Measurements from ENCODE around the gene PRRC2B. TPM values are rescaled to one million over a fixed set of nuclear protein-coding genes. Genes with fewer than 3 reads are reported as not detected.

Gene PRRC2B
- total and polyA plus RNA-seq, 2 of the 13 experiments (the other 11 are each of a cell fraction or from before 2014, with no cell fraction given) = 20.8 to 37.4 TPM

- TF ChIP-seq MEF2D (CRISPR knock-in tag; IDR thresholded peaks at IDR 0.05) = no peak
- peak; percentile 37; the same call in 1 of the 2 replicates for TF ChIP-seq ELF3 (CRISPR knock-in tag; IDR thresholded peaks at IDR 0.05)
- TF ChIP-seq PLRG1 (conservative IDR thresholded peaks at IDR 0.05) = no peak
- no peak for TF ChIP-seq PCBP1 (IDR thresholded peaks at IDR 0.05; ENCODE audit: borderline replicate concordance, low read depth, low read length)
- TF ChIP-seq ZNF331 (CRISPR knock-in tag; IDR thresholded peaks at IDR 0.05) = peak; percentile 68
- TF ChIP-seq ZFP90 (CRISPR knock-in tag; IDR thresholded peaks at IDR 0.05; ENCODE audit: borderline replicate concordance) = peak; percentile 85; the same call in 1 of the 2 replicates
- no peak for TF ChIP-seq SSRP1 (CRISPR knock-in tag; IDR thresholded peaks at IDR 0.05)
- 0 out of 2 replicates have a peak, but pooled peaks have one; percentile 21 for TF ChIP-seq GATA4 (IDR thresholded peaks at IDR 0.05; ENCODE audit: borderline replicate concordance, low read depth)
- peak; percentile 47; the same call in 1 of the 2 replicates for TF ChIP-seq ZNF609 (CRISPR knock-in tag; IDR thresholded peaks at IDR 0.05; ENCODE audit: borderline replicate concordance)
- 0 out of 2 replicates have a peak, but pooled peaks have one; percentile 21 for TF ChIP-seq DMTF1 (CRISPR knock-in tag; IDR thresholded peaks at IDR 0.05)
- TF ChIP-seq TEAD3 (CRISPR knock-in tag; optimal IDR thresholded peaks at IDR 0.05; ENCODE audit: borderline replicate concordance) = peak; percentile 47
- peak; percentile 24; the same call in 1 of the 2 replicates for TF ChIP-seq HOXD1 (CRISPR knock-in tag; IDR thresholded peaks at IDR 0.05)
- TF ChIP-seq ERF (CRISPR knock-in tag; IDR thresholded peaks at IDR 0.05) = peak; percentile 91; the same call in 1 of the 2 replicates
- TF ChIP-seq NCOA1 (CRISPR knock-in tag; IDR thresholded peaks at IDR 0.05) = peak; percentile 81
- no peak for TF ChIP-seq HOXA7 (CRISPR knock-in tag; IDR thresholded peaks at IDR 0.05)
- TF ChIP-seq AKAP8 (CRISPR knock-in tag; IDR thresholded peaks at IDR 0.05) = peak; percentile 36; the same call in 1 of the 2 replicates
- no peak; the same call in 1 of the 2 replicates for TF ChIP-seq KDM6A (CRISPR knock-in tag; IDR thresholded peaks at IDR 0.05; ENCODE audit: low read depth)
- TF ChIP-seq ATRX (CRISPR knock-in tag; IDR thresholded peaks at IDR 0.05; ENCODE audit: borderline replicate concordance) = no peak
- no peak; the same call in 1 of the 2 replicates for TF ChIP-seq JUND (CRISPR knock-in tag; IDR thresholded peaks at IDR 0.05)
- TF ChIP-seq ZNF557 (CRISPR knock-in tag; IDR thresholded peaks at IDR 0.05) = no peak
- TF ChIP-seq KMT2A (CRISPR knock-in tag; IDR thresholded peaks at IDR 0.05) = peak; percentile 88
Observed at GRCh38 chr9:131502781-131503625, 109.1 kb downstream of the PRRC2B start, which contains the start of gene POMT1 (continued).
